T-helper 9 cell (primary cell): ENCODE measurements around the gene BRSK2.
"Not testable (repeated sequence)": the region's sequence is repeated elsewhere in the genome, so short reads cannot be mapped to it uniquely, and the experiment has no call there.

Experiments used
- DNase-seq: peaks from one replicate; pipeline ENCODE4 v3.0.0-alpha.2; 2020
- total RNA-seq, 2 donors: gene quantifications; one replicate each; lab custom pipeline; 2026; lab: John Stamatoyannopoulos, UW

The BRSK2 gene
- 0.35 to 0.48 reads per million in 2 donors for total RNA-seq

- DNase-seq: no peak
Measured at GRCh38 chr11:1389932-1390568, at the start of gene BRSK2. BRSK2 (plus strand) TSS chr11:1389934; CDS start chr11:1390285, 351 bp downstream.

- no peak for DNase-seq
Measured at GRCh38 chr11:1340111-1340510, 49.6 kb upstream of the BRSK2 start.

GRCh38 chr11:1341226-1341625 is 48.5 kb upstream of the BRSK2 start:
- DNase-seq: not testable (repeated sequence)

- DNase-seq: no peak
Measured at GRCh38 chr11:1341928-1342524, 47.7 kb upstream of the BRSK2 start.

- no peak for DNase-seq
Measured at GRCh38 chr11:1342946-1343345, 46.8 kb upstream of the BRSK2 start.

- DNase-seq: no peak
Measured at GRCh38 chr11:1343391-1344055, 46.2 kb upstream of the BRSK2 start.

- DNase-seq: no peak
Measured at GRCh38 chr11:1344056-1344635, 45.6 kb upstream of the BRSK2 start.

- no peak for DNase-seq
Measured at GRCh38 chr11:1345737-1346513, 43.8 kb upstream of the BRSK2 start.

GRCh38 chr11:1346669-1347390 is 42.9 kb upstream of the BRSK2 start:
- no peak for DNase-seq

- not testable (repeated sequence) for DNase-seq
Measured at GRCh38 chr11:1347411-1347999, 42.2 kb upstream of the BRSK2 start.

- no peak for DNase-seq
Measured at GRCh38 chr11:1348146-1348795, 41.5 kb upstream of the BRSK2 start.

GRCh38 chr11:1348796-1349326 is 40.9 kb upstream of the BRSK2 start:
- no peak for DNase-seq

GRCh38 chr11:1349327-1350041 is 40.2 kb upstream of the BRSK2 start:
- DNase-seq: no peak

- DNase-seq: no peak
Measured at GRCh38 chr11:1350086-1350725, 39.5 kb upstream of the BRSK2 start.

GRCh38 chr11:1351278-1351937 is 38.3 kb upstream of the BRSK2 start:
- no peak for DNase-seq

GRCh38 chr11:1352696-1353382 is 36.9 kb upstream of the BRSK2 start:
- no peak for DNase-seq

- no peak for DNase-seq
Measured at GRCh38 chr11:1353383-1354124, 36.2 kb upstream of the BRSK2 start.
